SU-DHL-6 (cell line): Measurements from ENCODE around the gene FSTL4.

ENCODE experiments used
- H2AFZ ChIP-seq: fragments of 200-600 bp; sonication (generic); 2 replicates; pipeline ENCODE4 v1.6.1; 2014; ENCODE audit warnings: low read depth, mild to moderate bottlenecking, moderate library complexity, mixed read lengths, antibody characterized with exemption, low read length; ENCODE audit not compliant: severe bottlenecking
- H3F3A ChIP-seq: fragments of 200-600 bp; shearing (Covaris generic); 2 replicates; pipeline ENCODE4 v1.6.0; 2016; ENCODE audit warnings: antibody characterized with exemption, mild to moderate bottlenecking; ENCODE audit not compliant: insufficient read depth
- H3K27ac ChIP-seq: fragments of 200-600 bp; sonication (generic); 2 replicates; pipeline ENCODE4 v1.5.1; 2016; ENCODE audit warnings: low read depth, mild to moderate bottlenecking, low read length, moderate library complexity, mixed read lengths
- H3K27me3 ChIP-seq: fragments of 200-600 bp; sonication (generic), shearing (Covaris generic); 2 replicates; pipeline ENCODE4 v1.6.0; 2014; ENCODE audit warnings: mild to moderate bottlenecking, low read length
- H3K36me3 ChIP-seq: fragments of 200-600 bp; sonication (generic); 2 replicates; pipeline ENCODE4 v1.6.1; 2014; ENCODE audit warnings: mild to moderate bottlenecking, low read length, mixed read lengths
- H3K4me2 ChIP-seq: fragments of 300-600, 200-600 bp; shearing (Covaris generic), sonication (generic); 2 replicates; pipeline ENCODE4 v1.6.0; 2014; ENCODE audit warnings: low read length, low read depth, mild to moderate bottlenecking; ENCODE audit not compliant: poor library complexity, severe bottlenecking
- H3K4me3 ChIP-seq: fragments of 200-600 bp; sonication (generic); 2 replicates; pipeline ENCODE4 v1.5.1; 2014; ENCODE audit warnings: antibody characterized with exemption, low read length, mild to moderate bottlenecking, mixed read lengths; ENCODE audit not compliant: insufficient read depth, poor library complexity, severe bottlenecking
- H3K79me2 ChIP-seq: fragments of 200-600 bp; sonication (generic); 2 replicates; pipeline ENCODE4 v1.6.1; 2014; ENCODE audit warnings: mild to moderate bottlenecking, low read length, moderate library complexity; ENCODE audit not compliant: insufficient read depth
- H3K9ac ChIP-seq: fragments of 200-600 bp; sonication (generic); 2 replicates; pipeline ENCODE4 v1.7.0; 2014; ENCODE audit warnings: mild to moderate bottlenecking, low read length
- H3K9me2 ChIP-seq: fragments of 200-600 bp; sonication (generic); replicated peaks from 2 replicates; pipeline ENCODE4 v1.6.1; 2014; ENCODE audit warnings: low read length; ENCODE audit not compliant: insufficient read depth
- H3K9me3 ChIP-seq: fragments of 200-600 bp; sonication (generic); 2 replicates; pipeline ENCODE4 v1.6.1; 2014; ENCODE audit warnings: low read length, mixed read lengths; ENCODE audit not compliant: insufficient read depth
- H4K20me1 ChIP-seq: fragments of 200-600 bp; sonication (generic); 2 replicates; pipeline ENCODE4 v1.6.1; 2014; ENCODE audit warnings: low read depth, mild to moderate bottlenecking, antibody characterized with exemption, low read length, moderate library complexity, mixed read lengths
- CTCF ChIP-seq: fragments of 200-600 bp; sonication (generic); IDR thresholded peaks from one replicate; pipeline ENCODE4 v1.5.1; 2017; ENCODE audit warnings: antibody characterized with exemption, mild to moderate bottlenecking, low read length, moderate library complexity; ENCODE audit not compliant: insufficient read depth, poor library complexity, severe bottlenecking
- EZH2phosphoT487 ChIP-seq: fragments of 200-600 bp; sonication (generic), shearing (Covaris generic); conservative IDR thresholded peaks from 2 replicates; pipeline ENCODE4 v1.6.1; 2018; ENCODE audit warnings: mild to moderate bottlenecking, antibody characterized with exemption, low read length, moderate library complexity, mixed read lengths

FSTL4 gene

GRCh38 chr5:133552925-133553525 lies 59.3 kb downstream of the FSTL4 start:
- Histone ChIP-seq H3K27me3 (no peaks in the 10 kb centered on the region), H3K4me3 (no peak overlapping the region), H4K20me1 (no peaks in the 10 kb centered on the region), H3K36me3 (no peaks in the 10 kb centered on the region), H3K9me3 (no peaks in the 10 kb centered on the region), H3F3A (no peaks in the 10 kb centered on the region), H3K27ac (no peak overlapping the region), H2AFZ (no peak overlapping the region), H3K4me2 (no peak overlapping the region), H3K9me2 (no peaks in the 10 kb centered on the region), H3K9ac (no peak overlapping the region), H3K79me2 (no peaks in the 10 kb centered on the region)
- TF ChIP-seq CTCF (peak; percentile 63), EZH2phosphoT487 (no peak)

- H3K4me2 ChIP-seq, result no peak overlapping the region
- no peak overlapping the region for H2AFZ ChIP-seq
- H3K9me3 ChIP-seq, result no peaks in the 10 kb centered on the region
- H4K20me1 ChIP-seq, result no peaks in the 10 kb centered on the region
- H3K9ac ChIP-seq, result no peak overlapping the region
- H3K36me3 ChIP-seq, result no peaks in the 10 kb centered on the region
- H3K79me2 ChIP-seq, result no peaks in the 10 kb centered on the region
- H3F3A ChIP-seq, result no peaks in the 10 kb centered on the region
- no peaks in the 10 kb centered on the region for H3K9me2 ChIP-seq
- H3K27ac ChIP-seq, result no peak overlapping the region
- no peak for TF ChIP-seq CTCF
- TF ChIP-seq EZH2phosphoT487, result no peak
- no peaks in the 10 kb centered on the region for H3K27me3 ChIP-seq
- no peak overlapping the region for H3K4me3 ChIP-seq
Measured at GRCh38 chr5:133546500-133546899, 65.8 kb downstream of the FSTL4 start.

GRCh38 chr5:133544346-133544745 lies 68.0 kb downstream of the FSTL4 start:
- Histone ChIP-seq H4K20me1 (no peaks in the 10 kb centered on the region), H3K79me2 (no peaks in the 10 kb centered on the region), H3K4me3 (no peak overlapping the region), H2AFZ (no peak overlapping the region), H3K36me3 (no peaks in the 10 kb centered on the region), H3K9ac (no peak overlapping the region), H3K27me3 (no peaks in the 10 kb centered on the region), H3F3A (no peaks in the 10 kb centered on the region), H3K4me2 (no peak overlapping the region), H3K9me2 (no peaks in the 10 kb centered on the region), H3K27ac (no peak overlapping the region), H3K9me3 (no peaks in the 10 kb centered on the region)
- TF ChIP-seq CTCF (no peak), EZH2phosphoT487 (no peak)
